Hematopoietic multipotent progenitor cell treated with erythropoietin and hydrocortisone succinate and interleukin-3 and kit ligand, for 17 days (in vitro differentiated cells): ENCODE data around the gene EML6.

ENCODE experiments used
- DNase-seq: peaks from one replicate; pipeline ENCODE4 v3.0.0-alpha.2; 2015; ENCODE audit warnings: low spot score

The EML6 gene

GRCh38 chr2:54758951-54759350 lies 35.5 kb downstream of the EML6 start:
- DNase-seq = no peak

GRCh38 chr2:54760310-54760709 lies 36.8 kb downstream of the EML6 start:
- no peak for DNase-seq

- no peak for DNase-seq
These were observed 40.3 kb downstream of the EML6 start for GRCh38 chr2:54763636-54764291.

GRCh38 chr2:54767921-54768320 lies 44.5 kb downstream of the EML6 start:
- DNase-seq = no peak

- DNase-seq = no peak
These were observed 45.4 kb downstream of the EML6 start for GRCh38 chr2:54768772-54769428.

GRCh38 chr2:54770211-54770610 lies 46.7 kb downstream of the EML6 start:
- DNase-seq = no peak

GRCh38 chr2:54770676-54771075 lies 47.2 kb downstream of the EML6 start:
- no peak for DNase-seq

GRCh38 chr2:54771166-54771885 lies 47.9 kb downstream of the EML6 start:
- DNase-seq = no peak

- no peak for DNase-seq
These were observed 48.6 kb downstream of the EML6 start for GRCh38 chr2:54772110-54772509.

GRCh38 chr2:54772531-54772930 lies 49.1 kb downstream of the EML6 start:
- no peak for DNase-seq

- DNase-seq = no peak
These were observed 49.8 kb downstream of the EML6 start for GRCh38 chr2:54773233-54773632.

- DNase-seq = no peak
These were observed 50.4 kb downstream of the EML6 start for GRCh38 chr2:54773838-54774237.

- no peak for DNase-seq
These were observed 52.2 kb downstream of the EML6 start for GRCh38 chr2:54775710-54776109.

- no peak for DNase-seq
These were observed 53.0 kb downstream of the EML6 start for GRCh38 chr2:54776494-54776893.

GRCh38 chr2:54783349-54783748 lies 59.9 kb downstream of the EML6 start:
- no peak for DNase-seq

GRCh38 chr2:54787270-54787669 lies 63.8 kb downstream of the EML6 start:
- DNase-seq = no peak

GRCh38 chr2:54787755-54788366 lies 64.4 kb downstream of the EML6 start:
- DNase-seq = no peak

GRCh38 chr2:54789878-54790277 lies 66.4 kb downstream of the EML6 start:
- no peak for DNase-seq

- no peak for DNase-seq
These were observed 68.4 kb downstream of the EML6 start for GRCh38 chr2:54791831-54792230.

GRCh38 chr2:54797307-54797706 lies 73.8 kb downstream of the EML6 start:
- no peak for DNase-seq

GRCh38 chr2:54801352-54801751 lies 77.9 kb downstream of the EML6 start:
- no peak for DNase-seq

GRCh38 chr2:54803783-54804751 lies 80.6 kb downstream of the EML6 start:
- no peak for DNase-seq
